CD14-positive monocyte (primary cell): ENCODE results near the gene ZNF8. TPM values are rescaled to one million over a fixed set of nuclear protein-coding genes. Genes with fewer than 3 reads are reported as not detected.

ENCODE experiments used
- DNase-seq, 3 donors: peaks; one replicate each; pipeline ENCODE4 v3.0.0-alpha.2; 2011 to 2022
- H2AFZ ChIP-seq: 2 replicates; pipeline ENCODE4 v1.6.0; 2012; ENCODE audit warnings: mild to moderate bottlenecking, low read depth, low read length, inconsistent platforms; ENCODE audit not compliant: insufficient read depth, poor library complexity, severe bottlenecking
- H3K27ac ChIP-seq, 2 donors: 1 replicate in 1 of 2; 2 replicates in 1 of 2; pipeline ENCODE4 v1.5.1; 2012 to 2013; ENCODE audit warnings: low read length in 2 of 2, control low read depth in 1 of 2, inconsistent platforms in 1 of 2, low read depth in 1 of 2, mild to moderate bottlenecking in 1 of 2
- H3K27me3 ChIP-seq, 2 donors: one replicate each; pipeline versions ENCODE4 v1.6.0 to v1.6.1; 2011 to 2013; ENCODE audit warnings: low read length in 2 of 2; ENCODE audit not compliant: control insufficient read depth in 2 of 2, insufficient read depth in 2 of 2
- H3K36me3 ChIP-seq, 2 donors: replicated peaks in 1 of 2; 1 replicate in 1 of 2; 2 replicates in 1 of 2; pipeline versions ENCODE4 v1.5.1 to v1.6.1; 2012 to 2013; ENCODE audit warnings: low read length in 2 of 2, control low read depth in 1 of 2, inconsistent platforms in 1 of 2, mild to moderate bottlenecking in 1 of 2; ENCODE audit not compliant: insufficient read depth in 2 of 2, control insufficient read depth in 1 of 2
- H3K4me1 ChIP-seq, 2 donors: 1 replicate in 1 of 2; 2 replicates in 1 of 2; pipeline versions ENCODE4 v1.5.1 to v1.6.1; 2012 to 2013; ENCODE audit warnings: low read length in 2 of 2, control low read depth in 1 of 2, inconsistent platforms in 1 of 2, mild to moderate bottlenecking in 1 of 2, moderate library complexity in 1 of 2; ENCODE audit not compliant: insufficient read depth in 2 of 2, control insufficient read depth in 1 of 2
- H3K4me2 ChIP-seq: replicated peaks from 2 replicates; pipeline ENCODE3; 2012; ENCODE audit warnings: low read length, moderate library complexity, mild to moderate bottlenecking; ENCODE audit not compliant: poor library complexity, severe bottlenecking; ENCODE audit errors: extremely low read depth
- H3K4me3 ChIP-seq, 3 experiments: fragments of 200-600 bp in 1 of 3; sonication (generic) in 1 of 3; replicated peaks in 1 of 3; 1 replicate in 2 of 3; 2 replicates in 1 of 3; pipeline ENCODE4 v1.5.1; 2011 to 2013; ENCODE audit warnings: low read length in 3 of 3, mild to moderate bottlenecking in 3 of 3, control low read depth in 2 of 3, low read depth in 2 of 3, inconsistent platforms in 1 of 3, moderate library complexity in 1 of 3
- H3K79me2 ChIP-seq: 2 replicates; pipeline ENCODE4 v1.6.0; 2012; ENCODE audit warnings: mild to moderate bottlenecking, control low read depth, inconsistent platforms, low read length, moderate library complexity; ENCODE audit not compliant: insufficient read depth
- H3K9ac ChIP-seq: 2 replicates; pipeline ENCODE4 v1.6.0; 2017; ENCODE audit warnings: low read length, mild to moderate bottlenecking; ENCODE audit not compliant: insufficient read depth, poor library complexity, severe bottlenecking
- H3K9me3 ChIP-seq, 2 donors: replicated peaks in 1 of 2; 1 replicate in 1 of 2; 2 replicates in 1 of 2; pipeline versions ENCODE4 v1.5.1 to v1.6.1; 2012 to 2013; ENCODE audit warnings: low read length in 2 of 2, control low read depth in 1 of 2; ENCODE audit not compliant: control insufficient read depth in 1 of 2, insufficient read depth in 1 of 2
- H4K20me1 ChIP-seq: 2 replicates; pipeline ENCODE4 v1.6.0; 2012; ENCODE audit warnings: mild to moderate bottlenecking, low read length, control low read depth, moderate library complexity; ENCODE audit not compliant: insufficient read depth
- H3K27ac Mint-ChIP-seq, 7 donors: one replicate each; pipeline ENCODE4 v1.8.0; 2020; ENCODE audit warnings: mild to moderate bottlenecking in 7 of 7, mixed read lengths in 7 of 7, moderate library complexity in 6 of 7, inconsistent platforms in 2 of 7
- H3K27me3 Mint-ChIP-seq, 3 donors: one replicate each; pipeline ENCODE4 v1.8.0; 2021 to 2022; ENCODE audit warnings: low read depth in 3 of 3, mild to moderate bottlenecking in 3 of 3, mixed read lengths in 3 of 3, moderate library complexity in 3 of 3, inconsistent platforms in 1 of 3
- H3K36me3 Mint-ChIP-seq, 2 donors: one replicate each; pipeline ENCODE4 v1.8.0; 2020; ENCODE audit warnings: mixed read lengths in 2 of 2, inconsistent platforms in 1 of 2, mild to moderate bottlenecking in 1 of 2
- H3K4me1 Mint-ChIP-seq: one replicate; pipeline ENCODE4 v1.8.0; 2020; ENCODE audit warnings: mild to moderate bottlenecking, mixed read lengths
- H3K4me3 Mint-ChIP-seq, 2 donors: one replicate each; pipeline ENCODE4 v1.8.0; 2020; ENCODE audit warnings: mild to moderate bottlenecking in 2 of 2, mixed read lengths in 2 of 2, moderate library complexity in 1 of 2
- H3K9me3 Mint-ChIP-seq, 7 donors: one replicate each; pipeline ENCODE4 v1.8.0; 2020 to 2022; ENCODE audit warnings: mixed read lengths in 7 of 7, mild to moderate bottlenecking in 6 of 7, moderate library complexity in 6 of 7, inconsistent platforms in 2 of 7
- CTCF ChIP-seq: fragments of 200-600 bp; IDR thresholded peaks from one replicate; pipeline ENCODE4 v1.8.0; 2022; ENCODE audit warnings: antibody characterized with exemption, mild to moderate bottlenecking
- WGBS: methylation state at CpG from one replicate; pipeline ENCODE4 v1.1.5; 2013; ENCODE audit warnings: missing lambda C conversion rate; ENCODE audit not compliant: insufficient coverage; 5-methylcytosine and 5-hydroxymethylcytosine counted together
- intact Hi-C, 2 donors: fragments of 100-400 bp; cut with micrococcal nuclease; formaldehyde crosslinking; loops; one replicate each; pipeline versions ENCODE4 v1.15.0 to v1.15.1; 2023
- polyA plus RNA-seq, 3 donors: library from polyadenylated mRNA; depleted of rRNA in 1 of 3; unstranded in 2 of 3; stranded (reverse) in 1 of 3; fragments of 300-500 nt in 2 of 3; fragments of >200 nt in 1 of 3; fragmentation: Illumina TruSeq in 2 of 3; gene quantifications; 1 replicate in 2 of 3; 2 replicates in 1 of 3; pipeline ENCODE4 v1.2.3, GENCODE V29; 2012 to 2021

ZNF8 gene
- polyA plus RNA-seq, 3 donors: 0.05 to 2.4 (median 0.25) TPM

- peak overlapping the region in 1 of 7 donors; percentile 95 for H3K27ac Mint-ChIP-seq
- peaks cover 38 to 86% (median 71%) of the 10 kb centered on the region in 7 donors for H3K9me3 Mint-ChIP-seq
- Histone ChIP-seq H3K27ac (no peak overlapping the region), H3K9me3 (peaks cover 41 to 71% of the 10 kb centered on the region in 2 donors), H4K20me1 (no peaks in the 10 kb centered on the region), H3K9ac (no peak overlapping the region), H3K4me3 (peak overlapping the region in 2 of 3 experiments; percentile 89 to 91), H3K79me2 (peaks cover 16% of the 10 kb centered on the region), H3K4me1 (peaks cover 15 to 25% of the 10 kb centered on the region in 2 donors), H3K4me2 (peak overlapping the region; percentile 96), H2AFZ (peak overlapping the region; percentile 100), H3K27me3 (no peaks in the 10 kb centered on the region), H3K36me3 (peaks cover 0 to 4% of the 10 kb centered on the region in 2 donors)
- peaks cover 30 to 33% of the 10 kb centered on the region in 2 donors for H3K36me3 Mint-ChIP-seq
- peaks cover 20% of the 10 kb centered on the region for H3K4me1 Mint-ChIP-seq
- H3K4me3 Mint-ChIP-seq: peak overlapping the region; percentile 92 to 95
- TF ChIP-seq CTCF: no peak
- intact Hi-C loops: loop anchor here (5.0 kb wide), 1 partner anchor 98 kb away; the partner anchor contains the start of gene ZNF274 (in 2 of the 2)
- DNase-seq: no peak
- WGBS: 89% methylated on average over 3 of the region's 4 CpGs
- peaks cover 0 to 2% (median 0%) of the 10 kb centered on the region in 3 donors for H3K27me3 Mint-ChIP-seq
These were observed 1.2 kb downstream of the ZNF8 start for GRCh38 chr19:58279925-58280316.

GRCh38 chr19:58284199-58284598, 5.4 kb downstream of the ZNF8 start:
- peaks cover 47 to 88% (median 76%) of the 10 kb centered on the region in 7 donors for H3K9me3 Mint-ChIP-seq
- Histone ChIP-seq H4K20me1 (no peaks in the 10 kb centered on the region), H3K79me2 (peaks cover 13% of the 10 kb centered on the region), H3K9me3 (peaks cover 57 to 82% of the 10 kb centered on the region in 2 donors), H3K27me3 (no peaks in the 10 kb centered on the region), H2AFZ (no peak overlapping the region), H3K36me3 (peaks cover 38 to 45% of the 10 kb centered on the region in 2 donors), H3K4me2 (no peak overlapping the region), H3K27ac (no peak overlapping the region), H3K4me3 (no peak overlapping the region), H3K9ac (no peak overlapping the region), H3K4me1 (peaks cover 8 to 11% of the 10 kb centered on the region in 2 donors)
- no peak overlapping the region for H3K4me3 Mint-ChIP-seq
- peaks cover 13% of the 10 kb centered on the region for H3K4me1 Mint-ChIP-seq
- intact Hi-C loops: loop anchor here in 1 of 2 donors (5.0 kb wide), 1 partner anchor 102 kb away; the partner anchor contains the start of gene ZNF274
- no peak for TF ChIP-seq CTCF
- peaks cover 65 to 66% of the 10 kb centered on the region in 2 donors for H3K36me3 Mint-ChIP-seq
- peaks cover 0 to 2% (median 0%) of the 10 kb centered on the region in 3 donors for H3K27me3 Mint-ChIP-seq
- 100% methylated on average over 1 of the region's 7 CpGs for whole genome bisulfite sequencing
- H3K27ac Mint-ChIP-seq: no peak overlapping the region
- DNase-seq: no peak
